HG02981 (cell line): ENCODE measurements around the gene GOLGA8H.
A peak's percentile ranks its signal among the peaks of the same experiment; 100 is the strongest.
"Not testable (repeated sequence)": the region's sequence is repeated elsewhere in the genome, so short reads cannot be mapped to it uniquely, and the experiment has no call there.

Experiments
- ATAC-seq: cut with Tn5 transposase; IDR thresholded peaks from one replicate; pipeline ENCODE4 v1.9.1; 2021; ENCODE audit warnings: mild to moderate bottlenecking, moderate library complexity; ENCODE audit not compliant: unreplicated experiment

Gene GOLGA8H, protein sequence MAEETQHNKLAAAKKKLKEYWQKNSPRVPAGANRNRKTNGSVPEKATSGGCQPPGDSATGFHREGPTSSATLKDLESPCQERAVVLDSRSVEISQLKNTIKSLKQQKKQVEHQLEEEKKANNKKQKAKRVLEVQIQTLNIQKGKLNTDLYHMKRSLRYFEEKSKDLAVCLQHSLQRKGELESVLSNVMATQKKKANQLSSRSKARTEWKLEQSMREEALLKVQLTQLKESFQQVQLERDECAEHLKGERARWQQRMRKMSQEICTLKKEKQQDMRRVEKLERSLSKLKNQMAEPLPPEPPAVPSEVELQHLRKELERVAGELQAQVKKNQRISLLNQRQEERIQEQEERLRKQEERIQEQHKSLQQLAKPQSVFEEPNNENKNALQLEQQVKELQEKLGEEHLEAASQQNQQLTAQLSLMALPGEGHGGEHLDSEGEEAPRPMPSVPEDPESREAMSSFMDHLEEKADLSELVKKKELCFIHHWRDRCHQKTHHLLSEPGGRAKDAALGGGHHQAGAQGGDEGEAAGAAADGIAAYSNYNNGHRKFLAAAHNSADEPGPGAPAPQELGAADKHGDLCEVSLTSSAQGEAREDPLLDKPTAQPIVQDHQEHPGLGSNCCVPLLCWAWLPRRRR

DNA sequence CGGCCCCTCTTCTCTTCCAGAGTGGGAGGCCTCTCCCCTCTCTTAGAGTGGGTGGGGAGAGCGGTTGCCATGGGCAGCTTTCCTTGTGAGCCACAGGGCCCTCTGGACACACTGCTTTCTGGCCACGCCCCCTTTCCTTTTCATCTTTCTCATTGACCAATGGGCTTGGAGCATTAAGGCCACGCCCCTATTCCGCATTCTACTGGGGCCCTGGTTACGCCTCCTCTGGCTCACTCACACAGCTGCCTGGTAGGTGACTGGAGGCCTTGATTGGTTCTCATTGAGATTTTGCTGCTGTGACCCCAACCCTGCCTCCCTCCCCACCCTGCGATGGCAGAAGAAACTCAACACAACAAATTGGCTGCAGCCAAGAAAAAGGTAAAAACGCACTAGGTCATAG lies at the start of gene GOLGA8H:
TSS of gene GOLGA8H (plus strand) at position 233 of the 400 bp plus-strand sequence. CDS start at position 331, 98 bp downstream.
- not testable (repeated sequence) for ATAC-seq

DNA sequence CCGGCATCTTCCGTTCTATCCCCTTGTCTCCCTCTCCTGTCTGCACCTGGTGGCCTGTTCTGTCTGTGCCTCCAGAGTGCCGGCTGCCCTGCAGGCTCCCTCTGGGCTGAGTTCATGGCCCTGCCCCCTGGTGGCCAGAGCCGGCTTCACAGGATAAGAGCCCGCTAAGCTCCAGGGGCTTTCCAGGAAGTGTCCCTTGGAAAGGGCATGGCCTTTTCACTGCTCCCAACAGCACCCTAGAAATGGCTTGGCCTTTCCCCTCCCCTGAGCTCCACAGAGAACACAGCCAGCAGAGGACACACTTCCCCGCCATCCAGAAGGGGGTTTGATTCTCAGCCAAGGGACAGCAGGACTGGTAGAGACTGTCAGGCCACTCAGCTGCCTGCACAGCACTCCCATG lies 36.9 kb upstream of the GOLGA8H start:
- not testable (repeated sequence) for ATAC-seq

DNA sequence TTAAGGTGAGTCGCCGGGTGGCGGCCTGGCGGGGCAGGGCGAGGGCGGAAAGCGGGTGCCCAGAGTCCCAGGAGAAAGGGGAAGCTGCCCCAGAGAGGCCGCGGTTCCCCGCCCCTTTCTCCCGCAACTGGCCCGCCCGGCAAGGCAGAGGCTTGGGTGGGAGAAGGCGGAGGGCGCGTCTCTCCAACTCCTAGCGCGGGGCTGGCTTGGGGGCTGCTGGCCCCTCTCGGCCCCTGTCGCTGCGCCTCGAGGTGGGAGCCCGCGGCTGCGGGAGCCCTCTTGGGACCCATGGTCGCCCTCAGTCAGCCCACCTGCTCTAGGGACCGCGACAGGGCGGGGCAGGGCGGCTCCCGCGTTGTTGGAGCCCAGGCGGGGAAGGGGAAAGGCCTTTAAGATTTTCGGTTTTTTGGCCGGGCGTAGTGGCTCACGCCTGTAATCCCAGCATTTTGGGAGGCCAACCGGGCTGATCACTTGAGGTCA lies 30.8 kb upstream of the GOLGA8H start:
- ATAC-seq: not testable (repeated sequence)

DNA sequence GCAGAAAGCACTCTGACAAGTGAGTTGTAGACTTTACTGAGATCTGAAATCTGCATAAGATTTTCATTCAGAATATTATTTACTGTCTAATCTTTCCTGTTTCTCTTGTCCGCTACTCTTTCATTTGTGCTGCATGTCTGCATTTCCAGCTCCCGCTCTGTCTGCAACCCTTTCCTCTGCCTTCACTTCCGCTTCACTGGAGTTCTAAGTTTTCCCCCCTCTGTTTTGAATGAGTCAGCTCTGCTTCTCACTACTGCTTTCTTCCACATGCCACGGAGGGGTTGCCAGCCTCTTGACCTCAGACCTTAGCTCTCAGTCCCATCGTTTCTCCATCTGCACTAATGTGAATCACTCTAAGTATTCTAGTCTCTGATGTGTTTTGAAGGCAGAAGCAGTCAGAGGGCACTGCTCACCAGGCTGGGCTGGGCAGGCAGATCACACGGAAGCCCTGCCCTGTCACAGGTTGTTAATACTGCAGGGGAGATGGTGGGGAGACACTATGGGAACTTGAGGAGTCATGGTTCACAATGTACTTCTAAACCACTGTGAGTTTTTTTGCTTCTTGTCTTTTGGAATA lies 24.3 kb upstream of the GOLGA8H start:
- not testable (repeated sequence) for ATAC-seq

DNA sequence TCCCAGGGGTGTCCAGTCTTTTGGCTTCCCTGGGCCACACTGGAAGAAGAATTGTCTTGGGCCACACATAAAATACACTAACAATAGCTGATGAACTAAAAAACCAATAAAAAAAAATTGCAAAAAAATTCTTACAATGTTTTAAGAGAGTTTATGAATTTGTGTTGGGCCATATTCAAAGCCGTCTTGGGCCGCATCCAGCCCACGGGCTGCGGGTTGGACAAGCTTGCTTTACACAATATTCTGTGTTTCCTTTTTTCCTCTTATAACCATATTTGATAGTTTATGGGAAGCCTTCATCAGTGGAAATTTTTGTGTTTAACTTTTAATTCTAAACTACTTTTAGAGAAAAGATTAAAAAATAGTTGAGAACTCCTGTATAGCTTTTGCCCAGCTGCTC lies 23.1 kb upstream of the GOLGA8H start:
- ATAC-seq: not testable (repeated sequence)

DNA sequence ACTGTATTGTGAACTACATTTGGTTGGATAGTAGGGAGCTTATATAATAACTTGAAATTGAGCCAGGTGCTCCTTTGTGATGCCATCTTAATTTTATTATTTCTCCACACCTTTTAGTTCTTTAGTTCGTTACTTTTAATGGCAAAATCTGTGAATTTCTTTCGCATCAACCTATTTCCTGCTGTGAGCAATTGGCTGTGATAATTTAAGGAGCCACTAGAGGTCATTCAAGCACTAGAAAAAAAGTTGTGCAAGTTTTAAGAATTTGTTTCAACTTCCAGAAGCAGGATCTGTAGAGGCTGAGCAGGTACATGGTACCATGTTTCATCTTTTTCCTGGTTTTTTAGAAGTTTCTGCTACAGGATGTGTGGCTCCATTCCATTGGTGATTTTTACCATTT lies 4.9 kb upstream of the GOLGA8H start:
- ATAC-seq: not testable (repeated sequence)

DNA sequence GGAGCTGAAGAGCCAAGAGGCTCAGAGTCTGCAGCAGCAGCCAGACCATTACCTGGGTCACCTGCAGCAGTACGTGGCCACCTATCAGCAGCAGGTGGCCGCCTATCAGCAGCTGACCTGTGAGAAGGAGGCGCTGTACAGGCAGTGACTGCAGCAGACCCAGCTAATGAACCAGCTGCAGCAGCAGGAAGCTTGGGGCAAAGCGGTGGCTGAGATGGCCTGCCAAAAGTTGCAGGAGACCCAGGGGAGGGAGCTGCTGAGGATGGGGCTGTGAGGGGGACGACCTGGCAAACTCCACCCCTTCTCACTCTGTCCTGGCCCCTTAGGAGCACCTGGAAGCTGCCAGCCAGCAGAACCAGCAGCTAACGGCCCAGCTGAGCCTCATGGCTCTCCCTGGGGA lies 8.4 kb downstream of the GOLGA8H start:
- ATAC-seq: not testable (repeated sequence)

DNA sequence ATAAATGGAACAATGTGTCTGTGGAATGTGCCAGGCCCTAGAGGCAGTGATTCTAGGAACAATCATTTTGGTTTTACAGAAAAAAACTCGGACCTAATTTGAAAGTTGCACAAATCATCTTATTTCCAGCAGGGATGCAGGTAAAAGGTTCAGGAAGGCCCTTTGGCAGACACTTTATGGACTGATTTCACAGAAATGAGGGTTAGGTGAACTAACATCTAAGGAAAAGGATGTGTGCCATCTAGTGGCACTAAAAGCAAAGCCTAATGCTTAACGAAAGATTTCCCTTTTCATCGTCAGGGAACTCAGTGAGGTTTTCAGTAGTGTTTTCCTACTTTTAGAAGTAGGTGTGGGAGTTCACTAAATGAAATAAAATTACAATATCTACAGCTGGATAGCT lies 17.5 kb downstream of the GOLGA8H start:
- not testable (repeated sequence) for ATAC-seq

DNA sequence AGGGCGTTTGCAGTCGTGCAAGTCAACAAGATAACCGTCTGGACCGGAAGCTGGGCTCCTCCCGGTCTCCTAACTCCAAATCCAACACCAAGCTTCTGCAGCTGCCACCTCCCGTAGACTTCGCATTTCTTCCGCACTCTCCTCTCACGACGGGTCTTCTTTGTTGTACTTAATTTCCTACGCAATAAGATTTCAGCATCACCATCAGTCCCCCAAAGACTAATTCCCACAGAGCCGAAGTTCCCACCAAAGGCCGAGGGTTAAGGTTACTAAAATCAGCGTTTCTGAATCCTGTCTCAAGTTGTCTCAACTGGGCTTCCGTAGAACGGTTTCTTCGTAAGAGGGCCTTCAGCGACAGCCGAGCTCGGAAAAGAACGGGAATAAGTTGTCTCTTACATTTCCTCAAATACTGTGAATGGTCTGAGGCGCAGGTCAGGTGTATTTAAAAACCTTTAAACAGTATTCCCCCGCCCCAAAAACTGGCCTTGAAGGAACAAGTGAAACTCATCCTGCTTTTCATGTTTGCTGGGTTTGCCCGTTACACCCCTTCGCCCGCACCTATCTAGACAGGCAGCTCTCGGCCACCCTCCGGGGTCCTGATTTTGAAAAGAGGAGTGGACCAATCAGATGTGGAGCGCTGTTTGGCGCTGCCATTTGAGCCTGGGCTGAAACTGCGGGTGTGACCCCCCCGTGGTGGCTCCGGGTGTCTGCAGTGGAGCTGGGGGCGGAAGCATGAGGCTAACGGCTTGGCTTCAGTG lies 21.8 kb downstream of the GOLGA8H start, which contains the start of gene ARHGAP11B:
TSS of gene ARHGAP11B (plus strand) at position 693 of the 758 bp plus-strand sequence.
- peak; percentile 91 for ATAC-seq

DNA sequence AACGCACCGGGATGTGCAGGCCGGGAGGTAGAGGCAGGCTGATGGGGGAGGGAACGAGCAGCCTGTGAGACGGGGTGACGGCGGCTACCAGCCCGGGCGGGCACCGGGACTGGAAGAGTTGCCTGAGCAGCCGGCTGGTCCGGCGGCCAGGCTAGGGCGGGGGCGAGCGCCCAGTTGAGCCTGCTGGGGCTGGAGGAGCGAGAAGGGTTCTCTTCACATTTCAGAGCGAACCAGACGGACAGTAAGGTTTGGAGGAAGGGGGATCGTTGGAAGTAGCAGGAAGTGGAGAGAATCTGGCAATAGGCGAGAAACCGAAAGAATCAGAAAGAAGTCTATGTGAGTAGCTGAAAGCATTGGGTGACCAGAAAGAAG lies 22.4 kb downstream of the GOLGA8H start:
- ATAC-seq: peak; percentile 34

DNA sequence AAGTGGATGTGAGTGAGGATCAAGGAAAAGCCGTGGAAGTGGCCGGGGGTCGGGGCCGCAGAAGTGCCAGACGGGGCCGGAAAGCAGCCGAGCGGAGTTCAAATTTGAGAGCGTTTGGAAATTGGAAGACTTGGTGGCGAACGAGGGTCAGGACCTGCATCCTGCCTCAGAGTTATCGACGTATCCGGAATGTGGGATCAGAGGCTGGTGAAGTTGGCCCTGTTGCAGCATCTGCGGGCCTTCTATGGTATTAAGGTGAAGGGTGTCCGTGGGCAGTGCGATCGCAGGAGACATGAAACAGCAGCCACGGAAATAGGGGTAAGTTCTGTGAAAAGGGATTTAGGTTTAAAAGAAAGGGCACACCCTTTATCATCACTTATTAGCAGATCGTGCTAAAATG lies 22.8 kb downstream of the GOLGA8H start:
- not testable (repeated sequence) for ATAC-seq

DNA sequence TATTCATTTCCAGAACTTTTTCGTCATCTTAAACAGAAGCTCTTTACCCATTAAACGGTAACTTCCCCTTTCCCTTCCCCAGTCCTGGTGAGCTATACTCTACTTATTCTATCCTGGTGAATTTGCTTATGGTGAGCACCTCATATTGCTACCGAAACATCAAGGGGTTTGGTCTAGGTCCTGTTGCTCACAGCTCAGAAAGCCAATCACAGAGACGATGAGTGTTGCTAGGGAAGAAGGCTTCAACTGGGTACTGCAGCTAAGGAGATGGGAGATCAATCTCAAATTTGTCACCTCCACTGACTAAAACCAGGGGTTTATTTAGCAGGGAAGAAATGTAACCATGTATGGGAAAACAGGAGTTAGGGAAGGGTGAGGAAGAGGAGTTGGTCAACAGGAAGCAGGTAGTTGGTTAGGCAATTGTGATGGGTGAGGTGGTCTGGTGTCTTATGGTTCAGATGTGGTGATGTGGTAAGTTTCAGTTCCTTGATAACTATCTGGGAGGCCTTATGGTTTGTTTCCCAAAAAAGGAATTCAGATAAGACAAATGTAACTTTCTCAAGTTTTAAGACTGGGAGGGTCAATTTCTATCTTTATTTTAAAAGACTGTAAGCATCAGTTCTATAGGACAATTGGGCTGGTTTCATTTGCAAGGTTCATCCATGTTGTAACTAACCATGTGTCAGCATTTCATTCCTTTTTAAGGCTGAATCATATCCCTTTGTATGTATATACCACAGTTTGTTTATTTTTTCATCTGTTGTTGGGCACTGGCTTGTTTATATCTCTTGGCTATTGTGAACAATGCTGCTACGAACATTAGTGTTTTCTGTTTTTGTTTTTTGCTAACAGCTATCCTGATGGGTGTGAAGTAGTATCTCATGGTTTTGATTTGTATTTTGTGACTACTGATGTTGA lies 46.4 kb downstream of the GOLGA8H start:
- peak; percentile 84 for ATAC-seq

DNA sequence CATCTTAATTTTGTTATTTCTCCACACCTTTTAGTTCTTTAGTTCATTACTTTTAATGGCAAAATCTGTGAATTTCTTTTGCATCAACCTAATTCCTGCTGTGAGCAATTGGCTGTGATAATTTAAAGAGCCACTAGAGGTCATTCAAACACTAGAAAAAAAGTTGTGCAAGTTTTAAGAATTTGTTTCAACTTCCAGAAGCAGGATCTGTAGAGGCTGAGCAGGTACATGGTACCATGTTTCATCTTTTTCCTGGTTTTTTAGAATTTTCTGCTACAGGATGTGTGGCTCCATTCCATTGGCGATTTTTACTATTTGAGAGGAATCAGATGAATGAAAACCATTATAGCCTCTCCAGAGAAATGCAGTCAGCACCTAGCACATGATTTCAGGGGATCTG lies 57.3 kb downstream of the GOLGA8H start:
- not testable (repeated sequence) for ATAC-seq
